OCI-LY1 (cell line): ENCODE results near the gene CHIT1.
A peak's percentile ranks its signal among the peaks of the same experiment; 100 is the strongest.

Experiments
- H2AFZ ChIP-seq: fragments of 200-600 bp; sonication (generic), shearing (Covaris generic); 2 replicates; pipeline ENCODE4 v1.6.0; 2014; ENCODE audit warnings: antibody characterized with exemption, mild to moderate bottlenecking, low read length
- H3F3A ChIP-seq: fragments of 200-600 bp; sonication (generic), shearing (Covaris generic); 2 replicates; pipeline ENCODE4 v1.6.0; 2014; ENCODE audit warnings: mild to moderate bottlenecking, antibody characterized with exemption, low read length, moderate library complexity; ENCODE audit not compliant: insufficient read depth
- H3K27ac ChIP-seq: fragments of 200-600 bp; sonication (generic); 2 replicates; pipeline ENCODE4 v1.5.1; 2014; ENCODE audit warnings: low read length, mixed run types, mild to moderate bottlenecking, low read depth; ENCODE audit not compliant: poor library complexity, severe bottlenecking
- H3K27me3 ChIP-seq: fragments of 200-600 bp; sonication (generic); 2 replicates; pipeline ENCODE4 v1.6.0; 2014; ENCODE audit warnings: antibody characterized with exemption, mild to moderate bottlenecking, low read length, moderate library complexity; ENCODE audit not compliant: insufficient read depth
- H3K36me3 ChIP-seq: fragments of 200-600 bp; sonication (generic); 2 replicates; pipeline ENCODE4 v1.6.1; 2014; ENCODE audit warnings: mild to moderate bottlenecking, antibody characterized with exemption, low read length, moderate library complexity, mixed read lengths; ENCODE audit not compliant: insufficient read depth
- H3K4me1 ChIP-seq: fragments of 200-600 bp; sonication (generic); 2 replicates; pipeline ENCODE4 v1.5.1; 2014; ENCODE audit warnings: mild to moderate bottlenecking, low read length, moderate library complexity; ENCODE audit not compliant: insufficient read depth, severe bottlenecking
- H3K4me2 ChIP-seq: fragments of 200-600 bp; sonication (generic), shearing (Covaris generic); 2 replicates; pipeline ENCODE4 v1.6.1; 2014; ENCODE audit warnings: low read length
- H3K4me3 ChIP-seq: fragments of 200-600 bp; sonication (generic); 2 replicates; pipeline ENCODE4 v1.5.1; 2014; ENCODE audit warnings: low read length, low read depth, mild to moderate bottlenecking, mixed read lengths; ENCODE audit not compliant: poor library complexity, severe bottlenecking
- H3K79me2 ChIP-seq: fragments of 200-600 bp; shearing (Covaris generic); 2 replicates; pipeline ENCODE4 v1.6.1; 2016; ENCODE audit warnings: mixed run types, low read length, mixed read lengths; ENCODE audit not compliant: insufficient read depth
- H3K9ac ChIP-seq: fragments of 200-600 bp; sonication (generic), shearing (Covaris generic); 2 replicates; pipeline ENCODE4 v1.6.1; 2014; ENCODE audit warnings: mild to moderate bottlenecking, low read length, mixed read lengths
- H3K9me2 ChIP-seq: fragments of 200-600 bp; sonication (generic), shearing (Covaris generic); 2 replicates; pipeline ENCODE4 v1.6.1; 2014; ENCODE audit warnings: low read depth, mild to moderate bottlenecking, low read length, mixed read lengths
- H3K9me3 ChIP-seq: fragments of 200-600 bp; shearing (Covaris generic); 2 replicates; pipeline ENCODE4 v1.6.1; 2014; ENCODE audit warnings: low read length, mixed read lengths
- H4K20me1 ChIP-seq: fragments of 200-600 bp; sonication (generic), shearing (Covaris generic); 2 replicates; pipeline ENCODE4 v1.6.0; 2016; ENCODE audit warnings: mild to moderate bottlenecking, low read length; ENCODE audit not compliant: insufficient read depth
- CTCF ChIP-seq: fragments of 200-600 bp; sonication (generic), shearing (Covaris generic); IDR thresholded peaks from 2 replicates; pipeline ENCODE4 v1.5.1; 2017; ENCODE audit warnings: mild to moderate bottlenecking, antibody characterized with exemption, low read length, moderate library complexity, mixed read lengths
- EZH2 ChIP-seq: fragments of 200-600 bp; sonication (generic), shearing (Covaris generic); IDR thresholded peaks from 2 replicates; pipeline ENCODE4 v1.8.0; 2017; ENCODE audit warnings: borderline replicate concordance, mixed run types, mild to moderate bottlenecking, antibody characterized with exemption, low read length, moderate library complexity, mixed read lengths

The CHIT1 gene

GRCh38 chr1:203229471-203230135, at the start of gene CHIT1:
CHIT1 (minus strand) TSS chr1:203229673; CDS start chr1:203229636, 37 bp downstream.
- TF ChIP-seq CTCF (no peak), EZH2 (no peak)
- Histone ChIP-seq H3K9me3 (peaks cover 3% of the 10 kb centered on the region; the same call in 1 of the 2 replicates), H4K20me1 (no peaks in the 10 kb centered on the region), H3K9ac (no peak within 1 kb of the TSS), H3K27ac (no peak within 1 kb of the TSS), H3K4me2 (no peak within 1 kb of the TSS), H3K27me3 (no peaks in the 10 kb centered on the region), H2AFZ (no peak within 1 kb of the TSS), H3K79me2 (no peaks in the 10 kb centered on the region), H3K36me3 (no peaks in the 10 kb centered on the region), H3K4me3 (no peak within 1 kb of the TSS), H3F3A (no peaks in the 10 kb centered on the region), H3K9me2 (no peaks in the 10 kb centered on the region), H3K4me1 (no peaks in the 10 kb centered on the region)

- H3K27ac ChIP-seq, result peak overlapping the region; percentile 98
- H3K36me3 ChIP-seq, result no peaks in the 10 kb centered on the region
- no peak for TF ChIP-seq CTCF
- no peak for TF ChIP-seq EZH2
- H3F3A ChIP-seq, result no peaks in the 10 kb centered on the region
- H3K4me1 ChIP-seq, result peaks cover 100% of the 10 kb centered on the region
- peak overlapping the region; percentile 68 for H3K9ac ChIP-seq
- H3K4me3 ChIP-seq, result peak overlapping the region; percentile 43
- peak overlapping the region; percentile 76 for H3K4me2 ChIP-seq
- no peaks in the 10 kb centered on the region for H3K9me2 ChIP-seq
- no peaks in the 10 kb centered on the region for H3K9me3 ChIP-seq
- no peak overlapping the region for H2AFZ ChIP-seq
- no peaks in the 10 kb centered on the region for H3K79me2 ChIP-seq
- H3K27me3 ChIP-seq, result no peaks in the 10 kb centered on the region
- no peaks in the 10 kb centered on the region for H4K20me1 ChIP-seq
These were observed 49.5 kb upstream of the CHIT1 start for GRCh38 chr1:203278885-203279406.

GRCh38 chr1:203278082-203278884, 48.8 kb upstream of the CHIT1 start:
- Histone ChIP-seq H3K27me3 (no peaks in the 10 kb centered on the region), H2AFZ (no peak overlapping the region), H3F3A (no peaks in the 10 kb centered on the region), H4K20me1 (no peaks in the 10 kb centered on the region), H3K4me1 (peaks cover 100% of the 10 kb centered on the region), H3K4me2 (peak overlapping the region; percentile 76), H3K9me3 (no peaks in the 10 kb centered on the region), H3K9ac (peak overlapping the region; percentile 68), H3K27ac (peak overlapping the region; percentile 98), H3K4me3 (peak overlapping the region; percentile 43), H3K36me3 (no peaks in the 10 kb centered on the region), H3K9me2 (no peaks in the 10 kb centered on the region), H3K79me2 (no peaks in the 10 kb centered on the region)
- TF ChIP-seq CTCF, result no peak
- TF ChIP-seq EZH2, result no peak
